Muscle layer of duodenum (tissue), 2 donors: ENCODE results near the gene TSSC4.
A peak's percentile ranks its signal among the peaks of the same experiment; 100 is the strongest.

Source experiments
- H3K27ac ChIP-seq: one replicate; pipeline ENCODE4 v1.7.0; 2013; ENCODE audit warnings: mild to moderate bottlenecking, low read length
- H3K27me3 ChIP-seq: one replicate; pipeline ENCODE4 v1.7.0; 2013; ENCODE audit warnings: low read depth, mild to moderate bottlenecking, control low read depth, low read length
- H3K36me3 ChIP-seq, 2 donors: one replicate each; pipeline ENCODE4 v1.7.0; 2013; ENCODE audit warnings: low read length in 2 of 2, control low read depth in 1 of 2, mild to moderate bottlenecking in 1 of 2; ENCODE audit not compliant: insufficient read depth in 2 of 2, control insufficient read depth in 1 of 2
- H3K4me1 ChIP-seq, 2 donors: one replicate each; pipeline ENCODE4 v1.7.0; 2013; ENCODE audit warnings: low read length in 2 of 2, mild to moderate bottlenecking in 2 of 2, control low read depth in 1 of 2, moderate library complexity in 1 of 2; ENCODE audit not compliant: insufficient read depth in 2 of 2, control insufficient read depth in 1 of 2
- H3K4me3 ChIP-seq, 2 donors: one replicate each; pipeline ENCODE4 v1.7.0; 2013; ENCODE audit warnings: low read length in 2 of 2, low read depth in 1 of 2, mild to moderate bottlenecking in 1 of 2
- H3K9me3 ChIP-seq, 2 donors: one replicate each; pipeline ENCODE4 v1.7.0; 2013; ENCODE audit warnings: low read length in 2 of 2, control low read depth in 1 of 2, mild to moderate bottlenecking in 1 of 2; ENCODE audit not compliant: control insufficient read depth in 1 of 2
- donor health status: healthy.

The TSSC4 gene

GRCh38 chr11:2389377-2390026 is 11.0 kb upstream of the TSSC4 start:
- H3K27ac ChIP-seq, result no peak overlapping the region
- no peaks in the 10 kb centered on the region for H3K27me3 ChIP-seq
- H3K9me3 ChIP-seq, result no peaks in the 10 kb centered on the region
- H3K4me1 ChIP-seq, result peaks cover 29 to 88% of the 10 kb centered on the region in 2 donors
- H3K4me3 ChIP-seq, result peak overlapping the region in 1 of 2 donors; percentile 19
- H3K36me3 ChIP-seq, result peaks cover 0 to 33% of the 10 kb centered on the region in 2 donors

- H3K4me1 ChIP-seq, result peaks cover 27 to 80% of the 10 kb centered on the region in 2 donors
Observed at GRCh38 chr11:2390091-2390724, 10.3 kb upstream of the TSSC4 start.

GRCh38 chr11:2390725-2391151 is 9.8 kb upstream of the TSSC4 start:
- Histone ChIP-seq H3K36me3 (peaks cover 0 to 42% of the 10 kb centered on the region in 2 donors), H3K27me3 (no peaks in the 10 kb centered on the region), H3K4me3 (no peak overlapping the region), H3K4me1 (peaks cover 26 to 75% of the 10 kb centered on the region in 2 donors), H3K9me3 (no peaks in the 10 kb centered on the region), H3K27ac (no peak overlapping the region)

More at GRCh38 chr11:2390091-2390724, 10.3 kb upstream of the TSSC4 start:
- Histone ChIP-seq H3K27me3 (no peaks in the 10 kb centered on the region), H3K9me3 (no peaks in the 10 kb centered on the region), H3K36me3 (peaks cover 0 to 37% of the 10 kb centered on the region in 2 donors), H3K27ac (no peak overlapping the region), H3K4me3 (peak overlapping the region in 1 of 2 donors; percentile 19)

GRCh38 chr11:2391181-2391975 is 9.2 kb upstream of the TSSC4 start:
- Histone ChIP-seq H3K4me1 (peaks cover 21 to 69% of the 10 kb centered on the region in 2 donors), H3K27ac (no peak overlapping the region), H3K27me3 (no peaks in the 10 kb centered on the region), H3K9me3 (no peaks in the 10 kb centered on the region), H3K36me3 (peaks cover 0 to 43% of the 10 kb centered on the region in 2 donors), H3K4me3 (no peak overlapping the region)

- H3K36me3 ChIP-seq, result peaks cover 0 to 51% of the 10 kb centered on the region in 2 donors
- H3K27ac ChIP-seq, result no peak overlapping the region
Observed at GRCh38 chr11:2392241-2392959, 8.2 kb upstream of the TSSC4 start.

GRCh38 chr11:2393111-2393868 is 7.3 kb upstream of the TSSC4 start:
- Histone ChIP-seq H3K27ac (no peak overlapping the region), H3K36me3 (peaks cover 0 to 53% of the 10 kb centered on the region in 2 donors), H3K4me3 (no peak overlapping the region), H3K27me3 (no peaks in the 10 kb centered on the region), H3K4me1 (peaks cover 14 to 50% of the 10 kb centered on the region in 2 donors), H3K9me3 (no peaks in the 10 kb centered on the region)

More at GRCh38 chr11:2392241-2392959, 8.2 kb upstream of the TSSC4 start:
- H3K4me3 ChIP-seq, result no peak overlapping the region
- H3K27me3 ChIP-seq, result no peaks in the 10 kb centered on the region
- peaks cover 14 to 59% of the 10 kb centered on the region in 2 donors for H3K4me1 ChIP-seq
- no peaks in the 10 kb centered on the region for H3K9me3 ChIP-seq

- H3K4me3 ChIP-seq, result no peak overlapping the region
- peaks cover 0 to 60% of the 10 kb centered on the region in 2 donors for H3K36me3 ChIP-seq
- no peak overlapping the region for H3K27ac ChIP-seq
- H3K27me3 ChIP-seq, result no peaks in the 10 kb centered on the region
- H3K9me3 ChIP-seq, result no peaks in the 10 kb centered on the region
- H3K4me1 ChIP-seq, result peaks cover 20 to 49% of the 10 kb centered on the region in 2 donors
Observed at GRCh38 chr11:2393941-2394817, 6.4 kb upstream of the TSSC4 start.

- Histone ChIP-seq H3K4me1 (peaks cover 19 to 48% of the 10 kb centered on the region in 2 donors), H3K27ac (no peak overlapping the region), H3K27me3 (no peaks in the 10 kb centered on the region)
Observed at GRCh38 chr11:2394818-2395105, 5.8 kb upstream of the TSSC4 start.

GRCh38 chr11:2395211-2395730 is 5.3 kb upstream of the TSSC4 start:
- no peaks in the 10 kb centered on the region for H3K27me3 ChIP-seq
- H3K36me3 ChIP-seq, result peaks cover 0 to 60% of the 10 kb centered on the region in 2 donors
- peaks cover 14 to 43% of the 10 kb centered on the region in 2 donors for H3K4me1 ChIP-seq
- H3K9me3 ChIP-seq, result no peaks in the 10 kb centered on the region
- no peak overlapping the region for H3K27ac ChIP-seq
- no peak overlapping the region for H3K4me3 ChIP-seq

More at GRCh38 chr11:2394818-2395105, 5.8 kb upstream of the TSSC4 start:
- Histone ChIP-seq H3K36me3 (peaks cover 0 to 60% of the 10 kb centered on the region in 2 donors), H3K9me3 (no peaks in the 10 kb centered on the region), H3K4me3 (no peak overlapping the region)
